Neural cell (in vitro differentiated cells): ENCODE data around the gene GRIN1. TPM values are rescaled to one million over a fixed set of nuclear protein-coding genes. Genes with fewer than 3 reads are reported as not detected.

ENCODE experiments used
- H2AFZ ChIP-seq: fragments of 200-600, 300-800 bp; sonication (generic), shearing (Covaris generic); 2 replicates; pipeline ENCODE4 v1.6.0; 2014; ENCODE audit warnings: low read depth, mild to moderate bottlenecking, antibody characterized with exemption, low read length, moderate library complexity
- H3F3A ChIP-seq: fragments of 200-600 bp; shearing (Covaris generic); 2 replicates; pipeline ENCODE4 v1.6.1; 2016; ENCODE audit warnings: mild to moderate bottlenecking, moderate library complexity, mixed read lengths, antibody characterized with exemption, low read length; ENCODE audit not compliant: insufficient read depth, poor library complexity, severe bottlenecking
- H3K27ac ChIP-seq: fragments of 200-600, 300-800 bp; sonication (generic), shearing (Covaris generic); 2 replicates; pipeline ENCODE4 v1.5.1; 2014; ENCODE audit warnings: mild to moderate bottlenecking, low read length, moderate library complexity
- H3K27me3 ChIP-seq: fragments of 300-800, 200-600 bp; sonication (generic), shearing (Covaris generic); 2 replicates; pipeline ENCODE4 v1.6.0; 2014; ENCODE audit warnings: mild to moderate bottlenecking, low read depth, low read length, moderate library complexity; ENCODE audit not compliant: insufficient read depth
- H3K36me3 ChIP-seq: fragments of 300-800, 200-600 bp; sonication (generic), shearing (Covaris generic); 2 replicates; pipeline ENCODE4 v1.5.1; 2014; ENCODE audit warnings: mild to moderate bottlenecking, antibody characterized with exemption, low read length, moderate library complexity; ENCODE audit not compliant: insufficient read depth
- H3K4me2 ChIP-seq: fragments of 300-800, 200-600 bp; sonication (generic), shearing (Covaris generic); 2 replicates; pipeline ENCODE4 v1.6.0; 2014; ENCODE audit warnings: mild to moderate bottlenecking, low read length
- H3K4me3 ChIP-seq: fragments of 300-800, 200-600 bp; sonication (generic), shearing (Covaris generic); 2 replicates; pipeline ENCODE4 v1.5.1; 2014; ENCODE audit warnings: mild to moderate bottlenecking, low read length, moderate library complexity
- H3K79me2 ChIP-seq: fragments of 200-600 bp; shearing (Covaris generic); replicated peaks from 2 replicates; pipeline ENCODE4 v1.6.0; 2014; ENCODE audit warnings: mild to moderate bottlenecking, low read length, moderate library complexity; ENCODE audit not compliant: insufficient read depth
- H3K9ac ChIP-seq: fragments of 300-800, 200-600 bp; sonication (generic), shearing (Covaris generic); 2 replicates; pipeline ENCODE4 v1.6.1; 2016; ENCODE audit warnings: mild to moderate bottlenecking, low read length, mixed read lengths
- H3K9me2 ChIP-seq: fragments of 200-600 bp; shearing (Covaris generic); 2 replicates; pipeline ENCODE4 v1.6.1; 2016; ENCODE audit warnings: mild to moderate bottlenecking, low read length, mixed read lengths; ENCODE audit not compliant: insufficient read depth
- H3K9me3 ChIP-seq: fragments of 200-600, 300-800 bp; sonication (generic), shearing (Covaris generic); 2 replicates; pipeline ENCODE4 v1.6.1; 2016; ENCODE audit warnings: mild to moderate bottlenecking, mixed run types, low read length, moderate library complexity, mixed read lengths
- H4K20me1 ChIP-seq: fragments of 200-600 bp; shearing (Covaris generic); 2 replicates; pipeline ENCODE4 v1.6.1; 2016; ENCODE audit warnings: mild to moderate bottlenecking, mixed run types; ENCODE audit not compliant: insufficient read depth
- EP300 ChIP-seq: fragments of 450-650 bp; conservative IDR thresholded peaks from 2 replicates; pipeline ENCODE4 v1.6.1; 2014; ENCODE audit warnings: antibody characterized with exemption, mild to moderate bottlenecking, moderate library complexity; ENCODE audit not compliant: poor library complexity, severe bottlenecking
- EZH2 ChIP-seq: fragments of 200-600, 300-800 bp; shearing (Covaris generic), sonication (generic); IDR thresholded peaks from 2 replicates; pipeline ENCODE4 v1.6.1; 2014; ENCODE audit warnings: antibody characterized with exemption, low read length, borderline replicate concordance, mild to moderate bottlenecking; ENCODE audit not compliant: insufficient read depth, poor library complexity, severe bottlenecking
- MXI1 ChIP-seq: fragments of 450-650 bp; conservative IDR thresholded peaks from 2 replicates; pipeline ENCODE4 v1.6.1; 2014; ENCODE audit warnings: antibody characterized with exemption, mild to moderate bottlenecking; ENCODE audit not compliant: poor library complexity, severe bottlenecking
- POLR2AphosphoS5 ChIP-seq: IDR thresholded peaks from 2 replicates; pipeline ENCODE4 v1.6.1; 2012
- RAD21 ChIP-seq: fragments of 450-650 bp; conservative IDR thresholded peaks from 2 replicates; pipeline ENCODE4 v1.6.1; 2014; ENCODE audit warnings: antibody characterized with exemption, mild to moderate bottlenecking, moderate library complexity
- SMC3 ChIP-seq: fragments of 450-650 bp; conservative IDR thresholded peaks from 2 replicates; pipeline ENCODE4 v1.6.1; 2014; ENCODE audit warnings: antibody characterized with exemption, mild to moderate bottlenecking, moderate library complexity; ENCODE audit not compliant: poor library complexity
- TAF1 ChIP-seq: IDR thresholded peaks from 2 replicates; pipeline ENCODE4 v1.6.1; 2012; ENCODE audit warnings: low read depth
- polyA plus RNA-seq: library from polyadenylated mRNA; depleted of rRNA; stranded (reverse); fragments of >200 nt; gene quantifications from 2 replicates; pipeline ENCODE4 v1.2.3, GENCODE V29; 2014
- TF ChIP-seq, protein P1 (sequence below): IDR thresholded peaks from 2 replicates; pipeline ENCODE4 v1.6.1; 2012; ENCODE audit warnings: borderline replicate concordance
- TF ChIP-seq, protein P2 (sequence below): fragments of 450-650 bp; IDR thresholded peaks from 2 replicates; pipeline ENCODE4 v1.5.1; 2014; ENCODE audit warnings: antibody characterized with exemption, mild to moderate bottlenecking, moderate library complexity; ENCODE audit not compliant: poor library complexity, severe bottlenecking

Gene GRIN1
- polyA plus RNA-seq, 1 donor from 2014 or later = 0.58 TPM

GRCh38 chr9:137198051-137198901 lies 59.3 kb downstream of the GRIN1 start:
- TF ChIP-seq, protein P1, sequence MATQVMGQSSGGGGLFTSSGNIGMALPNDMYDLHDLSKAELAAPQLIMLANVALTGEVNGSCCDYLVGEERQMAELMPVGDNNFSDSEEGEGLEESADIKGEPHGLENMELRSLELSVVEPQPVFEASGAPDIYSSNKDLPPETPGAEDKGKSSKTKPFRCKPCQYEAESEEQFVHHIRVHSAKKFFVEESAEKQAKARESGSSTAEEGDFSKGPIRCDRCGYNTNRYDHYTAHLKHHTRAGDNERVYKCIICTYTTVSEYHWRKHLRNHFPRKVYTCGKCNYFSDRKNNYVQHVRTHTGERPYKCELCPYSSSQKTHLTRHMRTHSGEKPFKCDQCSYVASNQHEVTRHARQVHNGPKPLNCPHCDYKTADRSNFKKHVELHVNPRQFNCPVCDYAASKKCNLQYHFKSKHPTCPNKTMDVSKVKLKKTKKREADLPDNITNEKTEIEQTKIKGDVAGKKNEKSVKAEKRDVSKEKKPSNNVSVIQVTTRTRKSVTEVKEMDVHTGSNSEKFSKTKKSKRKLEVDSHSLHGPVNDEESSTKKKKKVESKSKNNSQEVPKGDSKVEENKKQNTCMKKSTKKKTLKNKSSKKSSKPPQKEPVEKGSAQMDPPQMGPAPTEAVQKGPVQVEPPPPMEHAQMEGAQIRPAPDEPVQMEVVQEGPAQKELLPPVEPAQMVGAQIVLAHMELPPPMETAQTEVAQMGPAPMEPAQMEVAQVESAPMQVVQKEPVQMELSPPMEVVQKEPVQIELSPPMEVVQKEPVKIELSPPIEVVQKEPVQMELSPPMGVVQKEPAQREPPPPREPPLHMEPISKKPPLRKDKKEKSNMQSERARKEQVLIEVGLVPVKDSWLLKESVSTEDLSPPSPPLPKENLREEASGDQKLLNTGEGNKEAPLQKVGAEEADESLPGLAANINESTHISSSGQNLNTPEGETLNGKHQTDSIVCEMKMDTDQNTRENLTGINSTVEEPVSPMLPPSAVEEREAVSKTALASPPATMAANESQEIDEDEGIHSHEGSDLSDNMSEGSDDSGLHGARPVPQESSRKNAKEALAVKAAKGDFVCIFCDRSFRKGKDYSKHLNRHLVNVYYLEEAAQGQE = no peak
- TF ChIP-seq RAD21 (no peak), POLR2AphosphoS5 (no peak), TAF1 (no peak), EP300 (no peak)
- Histone ChIP-seq H3K36me3 (no peaks in the 10 kb centered on the region), H4K20me1 (no peaks in the 10 kb centered on the region), H3K4me3 (peak overlapping the region; percentile 65), H3K27ac (no peak overlapping the region), H2AFZ (no peak overlapping the region), H3K79me2 (no peaks in the 10 kb centered on the region), H3K4me2 (no peak overlapping the region), H3K9ac (no peak overlapping the region), H3K9me2 (no peaks in the 10 kb centered on the region), H3F3A (no peaks in the 10 kb centered on the region), H3K9me3 (no peaks in the 10 kb centered on the region), H3K27me3 (no peaks in the 10 kb centered on the region)

DNA sequence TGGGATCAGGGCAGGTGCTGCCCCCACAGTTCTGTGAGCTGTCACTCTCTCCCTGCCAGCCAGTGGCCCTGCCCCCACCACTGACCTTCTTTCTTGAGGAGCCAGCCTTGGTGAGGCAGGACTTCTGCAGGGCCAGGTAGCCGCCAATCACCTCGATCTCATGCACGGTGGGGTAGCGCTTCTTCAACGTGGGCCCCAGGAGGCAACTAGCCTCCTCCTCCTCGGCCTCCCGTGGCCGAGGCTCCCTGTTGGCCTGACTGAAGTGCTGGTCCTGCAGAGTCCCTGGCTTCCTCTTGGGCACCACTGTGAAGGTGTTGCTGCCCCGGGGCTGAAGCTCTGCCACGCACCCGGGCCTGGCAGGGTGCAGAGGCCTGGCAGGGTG lies 59.9 kb downstream of the GRIN1 start:
- H3K9me2 ChIP-seq = no peaks in the 10 kb centered on the region
- H3K9me3 ChIP-seq = no peaks in the 10 kb centered on the region
- no peak overlapping the region for H3K27ac ChIP-seq
- H3K9ac ChIP-seq = peak overlapping the region; percentile 54
- no peaks in the 10 kb centered on the region for H3K27me3 ChIP-seq
- peaks cover 4% of the 10 kb centered on the region for H3K79me2 ChIP-seq
- no peaks in the 10 kb centered on the region for H4K20me1 ChIP-seq
- no peak overlapping the region for H2AFZ ChIP-seq
- peak overlapping the region; percentile 65 for H3K4me3 ChIP-seq
- no peaks in the 10 kb centered on the region for H3K36me3 ChIP-seq
- TF ChIP-seq TAF1 = no peak
- no peak for TF ChIP-seq EZH2
- TF ChIP-seq, protein P1 = no peak
- TF ChIP-seq EP300 = no peak
- TF ChIP-seq, protein P2, sequence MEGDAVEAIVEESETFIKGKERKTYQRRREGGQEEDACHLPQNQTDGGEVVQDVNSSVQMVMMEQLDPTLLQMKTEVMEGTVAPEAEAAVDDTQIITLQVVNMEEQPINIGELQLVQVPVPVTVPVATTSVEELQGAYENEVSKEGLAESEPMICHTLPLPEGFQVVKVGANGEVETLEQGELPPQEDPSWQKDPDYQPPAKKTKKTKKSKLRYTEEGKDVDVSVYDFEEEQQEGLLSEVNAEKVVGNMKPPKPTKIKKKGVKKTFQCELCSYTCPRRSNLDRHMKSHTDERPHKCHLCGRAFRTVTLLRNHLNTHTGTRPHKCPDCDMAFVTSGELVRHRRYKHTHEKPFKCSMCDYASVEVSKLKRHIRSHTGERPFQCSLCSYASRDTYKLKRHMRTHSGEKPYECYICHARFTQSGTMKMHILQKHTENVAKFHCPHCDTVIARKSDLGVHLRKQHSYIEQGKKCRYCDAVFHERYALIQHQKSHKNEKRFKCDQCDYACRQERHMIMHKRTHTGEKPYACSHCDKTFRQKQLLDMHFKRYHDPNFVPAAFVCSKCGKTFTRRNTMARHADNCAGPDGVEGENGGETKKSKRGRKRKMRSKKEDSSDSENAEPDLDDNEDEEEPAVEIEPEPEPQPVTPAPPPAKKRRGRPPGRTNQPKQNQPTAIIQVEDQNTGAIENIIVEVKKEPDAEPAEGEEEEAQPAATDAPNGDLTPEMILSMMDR = no peak
- no peak for TF ChIP-seq MXI1
- no peak for TF ChIP-seq POLR2AphosphoS5
- no peak for TF ChIP-seq RAD21
- no peak for TF ChIP-seq SMC3
- no peak overlapping the region for H3K4me2 ChIP-seq
- H3F3A ChIP-seq = no peaks in the 10 kb centered on the region
